GM08714 (cell line): ENCODE measurements around the gene LMX1B.

Experiments
- H3K4me3 ChIP-seq: fragments of 200-500 bp; sonication (Bioruptor generic); 2 replicates; pipeline ENCODE4 v1.5.1; 2014; ENCODE audit warnings: mild to moderate bottlenecking, low read length, inconsistent platforms
- ZNF274 ChIP-seq: IDR thresholded peaks from 2 replicates; pipeline ENCODE4 v1.6.1; 2012; ENCODE audit warnings: mild to moderate bottlenecking, low read depth, low read length

The LMX1B gene

GRCh38 chr9:126619361-126620135 lies 5.8 kb downstream of the LMX1B start:
- no peak overlapping the region for H3K4me3 ChIP-seq
- TF ChIP-seq ZNF274: no peak

GRCh38 chr9:126620478-126620877 lies 6.8 kb downstream of the LMX1B start:
- H3K4me3 ChIP-seq: no peak overlapping the region
- no peak for TF ChIP-seq ZNF274

- H3K4me3 ChIP-seq: no peak overlapping the region
- no peak for TF ChIP-seq ZNF274
Measured at GRCh38 chr9:126621061-126621918, 7.6 kb downstream of the LMX1B start.

GRCh38 chr9:126621919-126622735 lies 8.4 kb downstream of the LMX1B start:
- H3K4me3 ChIP-seq: no peak overlapping the region
- TF ChIP-seq ZNF274: no peak

- TF ChIP-seq ZNF274: no peak
- H3K4me3 ChIP-seq: no peak overlapping the region
Measured at GRCh38 chr9:126623314-126623666, 9.6 kb downstream of the LMX1B start.

GRCh38 chr9:126623667-126624478 lies 10.1 kb downstream of the LMX1B start:
- no peak overlapping the region for H3K4me3 ChIP-seq
- no peak for TF ChIP-seq ZNF274

- H3K4me3 ChIP-seq: no peak overlapping the region
- no peak for TF ChIP-seq ZNF274
Measured at GRCh38 chr9:126624479-126624826, 10.7 kb downstream of the LMX1B start.

GRCh38 chr9:126624912-126625311 lies 11.2 kb downstream of the LMX1B start:
- TF ChIP-seq ZNF274: no peak

GRCh38 chr9:126625329-126626126 lies 11.8 kb downstream of the LMX1B start:
- peak overlapping the region; percentile 59; the same call in 1 of the 2 replicates for H3K4me3 ChIP-seq
- TF ChIP-seq ZNF274: no peak

More at GRCh38 chr9:126624912-126625311, 11.2 kb downstream of the LMX1B start:
- H3K4me3 ChIP-seq: no peak overlapping the region

- H3K4me3 ChIP-seq: peak overlapping the region; percentile 59; the same call in 1 of the 2 replicates
- TF ChIP-seq ZNF274: no peak
Measured at GRCh38 chr9:126626127-126626925, 12.6 kb downstream of the LMX1B start.

GRCh38 chr9:126626926-126627233 lies 13.2 kb downstream of the LMX1B start:
- TF ChIP-seq ZNF274: no peak
- no peak overlapping the region for H3K4me3 ChIP-seq

- no peak overlapping the region for H3K4me3 ChIP-seq
- no peak for TF ChIP-seq ZNF274
Measured at GRCh38 chr9:126628146-126628545, 14.4 kb downstream of the LMX1B start.
